BJ (cell line): Measurements from ENCODE around the gene CCDC12. TPM values are rescaled to one million over a fixed set of nuclear protein-coding genes. Genes with fewer than 3 reads are reported as not detected.

Experiments used
- CTCF ChIA-PET: fragments of 350-600 bp; formaldehyde crosslinking; extraction: SDS; loops from one replicate; lab custom pipeline; 2021; ENCODE audit warnings: antibody characterized with exemption, inconsistent platforms; lab: Yijun Ruan, JAX
- POLR2A ChIA-PET: fragments of 300-600 bp; sonication (Branson Sonifier 250); formaldehyde crosslinking; extraction: SDS; loops from one replicate; lab custom pipeline; 2021; ENCODE audit warnings: antibody characterized with exemption; lab: Charles Lee
- DNase-seq: peaks from one replicate; pipeline ENCODE4 v3.0.0-alpha.2; 2011; ENCODE audit warnings: low read depth
- H3K27me3 ChIP-seq: 2 replicates; pipeline ENCODE4 v1.6.0; 2011; ENCODE audit warnings: low read length; ENCODE audit not compliant: control insufficient read depth, insufficient read depth
- H3K36me3 ChIP-seq: 2 replicates; pipeline ENCODE4 v1.5.1; 2011; ENCODE audit warnings: low read length; ENCODE audit not compliant: control insufficient read depth, insufficient read depth
- H3K4me3 ChIP-seq: 2 replicates; pipeline ENCODE4 v1.5.1; 2011; ENCODE audit warnings: low read depth, mild to moderate bottlenecking, control low read depth, low read length
- CTCF ChIP-seq: IDR thresholded peaks from 2 replicates; pipeline ENCODE4 v1.5.1; 2011; ENCODE audit warnings: low read depth, mild to moderate bottlenecking, control low read depth, inconsistent platforms, low read length, moderate library complexity; ENCODE audit not compliant: insufficient read depth
- polyA plus RNA-seq: library from polyadenylated mRNA; depleted of rRNA; stranded (reverse); fragments of >200 nt; gene quantifications from 2 replicates; pipeline ENCODE4 v1.2.3, GENCODE V29; 2011

Gene CCDC12
- polyA plus RNA-seq, 1 experiment: 20.8 TPM

GRCh38 chr3:46955801-46956259 is 20.7 kb downstream of the CCDC12 start:
- CTCF ChIA-PET: no interaction called here
- Histone ChIP-seq H3K27me3 (no peaks in the 10 kb centered on the region), H3K4me3 (no peak overlapping the region), H3K36me3 (peaks cover 1% of the 10 kb centered on the region; the same call in 1 of the 2 replicates)
- POLR2A ChIA-PET: no interaction called here
- no peak for DNase-seq
- no peak for TF ChIP-seq CTCF

GRCh38 chr3:46955157-46955556 is 21.4 kb downstream of the CCDC12 start:
- H3K4me3 ChIP-seq: no peak overlapping the region
- CTCF ChIA-PET: no interaction called here
- no peak for TF ChIP-seq CTCF
- H3K36me3 ChIP-seq: peaks cover 1% of the 10 kb centered on the region; the same call in 1 of the 2 replicates
- no peaks in the 10 kb centered on the region for H3K27me3 ChIP-seq
- POLR2A ChIA-PET: no interaction called here
- DNase-seq: no peak

- Histone ChIP-seq H3K27me3 (no peaks in the 10 kb centered on the region), H3K4me3 (no peak overlapping the region), H3K36me3 (peaks cover under 1% of the 10 kb centered on the region; the same call in 1 of the 2 replicates)
- no peak for DNase-seq
- no peak for TF ChIP-seq CTCF
- ChIA-PET POLR2A (no interaction called here), CTCF (interaction anchor here (1.4 kb wide), 1 partner anchor 19 kb away, joined by 4 read pairs; no protein-coding TSS in a partner anchor)
Measured at GRCh38 chr3:46954178-46954577, 22.4 kb downstream of the CCDC12 start.

GRCh38 chr3:46953234-46954010 is 23.1 kb downstream of the CCDC12 start:
- Histone ChIP-seq H3K36me3 (no peaks in the 10 kb centered on the region), H3K27me3 (no peaks in the 10 kb centered on the region), H3K4me3 (no peak overlapping the region)
- DNase-seq: no peak
- CTCF ChIA-PET: interaction anchor here (1.0 to 1.4 kb wide), 2 partner anchors 9 to 18 kb away, joined by 3 to 4 read pairs; no protein-coding TSS in a partner anchor
- TF ChIP-seq CTCF: no peak
- POLR2A ChIA-PET: interaction anchor here (0.7 kb wide), 1 partner anchor 15 kb away, joined by 4 read pairs; no protein-coding TSS in a partner anchor

- CTCF ChIA-PET: interaction anchor here (1.0 kb wide), 1 partner anchor 9 kb away, joined by 3 read pairs; no protein-coding TSS in a partner anchor
- POLR2A ChIA-PET: no interaction called here
Measured at GRCh38 chr3:46952813-46953212, 23.7 kb downstream of the CCDC12 start.

More at GRCh38 chr3:46952813-46953212, 23.7 kb downstream of the CCDC12 start:
- H3K4me3 ChIP-seq: no peak overlapping the region
- DNase-seq: no peak
- no peak for TF ChIP-seq CTCF
- peaks cover 1% of the 10 kb centered on the region for H3K36me3 ChIP-seq
- no peaks in the 10 kb centered on the region for H3K27me3 ChIP-seq
